ENCODE measurements around the gene RAP1GAP. TPM values are rescaled to one million over a fixed set of nuclear protein-coding genes. Genes with fewer than 3 reads are reported as not detected.

The RAP1GAP gene
- polyA plus RNA-seq, 1 donor from 2014 or later, result 9.8 TPM

GRCh38 chr1:21565285-21565684 is 103.9 kb downstream of the RAP1GAP start:
- no peak overlapping the region for H3K27ac ChIP-seq (ENCODE audit: low read length)
- H3K79me2 ChIP-seq (replicated peaks; ENCODE audit: insufficient read depth, low read length), result no peaks in the 10 kb centered on the region
- no peaks in the 10 kb centered on the region for H3K36me3 ChIP-seq (ENCODE audit: insufficient read depth, low read length)
- H3F3A ChIP-seq (ENCODE audit: insufficient read depth, low read length, poor library complexity, severe bottlenecking), result no peaks in the 10 kb centered on the region
- no peak overlapping the region for H2AFZ ChIP-seq (ENCODE audit: low read depth, low read length)
- no peak overlapping the region for H3K4me3 ChIP-seq (ENCODE audit: low read length)
- no peaks in the 10 kb centered on the region for H3K9me2 ChIP-seq (ENCODE audit: insufficient read depth, low read length)
- H3K4me2 ChIP-seq (ENCODE audit: low read length), result no peak overlapping the region
- H3K9ac ChIP-seq (ENCODE audit: low read length), result no peak overlapping the region
- TF ChIP-seq SMC3 (conservative IDR thresholded peaks at IDR 0.05; ENCODE audit: poor library complexity) (no peak), TAF1 (IDR thresholded peaks at IDR 0.05; ENCODE audit: low read depth) (no peak), CTCF (IDR thresholded peaks at IDR 0.05; ENCODE audit: poor library complexity, severe bottlenecking) (no peak), EP300 (conservative IDR thresholded peaks at IDR 0.05; ENCODE audit: poor library complexity, severe bottlenecking) (no peak), RAD21 (conservative IDR thresholded peaks at IDR 0.05) (no peak), EZH2 (IDR thresholded peaks at IDR 0.05; ENCODE audit: borderline replicate concordance, insufficient read depth, low read length, poor library complexity, severe bottlenecking) (no peak), POLR2AphosphoS5 (IDR thresholded peaks at IDR 0.05) (no peak), REST (IDR thresholded peaks at IDR 0.05; ENCODE audit: borderline replicate concordance) (no peak), MXI1 (conservative IDR thresholded peaks at IDR 0.05; ENCODE audit: poor library complexity, severe bottlenecking) (no peak)
- H3K27me3 ChIP-seq (ENCODE audit: insufficient read depth, low read depth, low read length), result no peaks in the 10 kb centered on the region
- no peaks in the 10 kb centered on the region for H4K20me1 ChIP-seq (ENCODE audit: insufficient read depth)
- no peaks in the 10 kb centered on the region for H3K9me3 ChIP-seq (ENCODE audit: low read length)

- H3K4me2 ChIP-seq (ENCODE audit: low read length), result no peak overlapping the region
- H2AFZ ChIP-seq (ENCODE audit: low read depth, low read length), result no peak overlapping the region
- H4K20me1 ChIP-seq (ENCODE audit: insufficient read depth), result no peaks in the 10 kb centered on the region
Measured at GRCh38 chr1:21564521-21565095, 104.5 kb downstream of the RAP1GAP start.

More at GRCh38 chr1:21564521-21565095, 104.5 kb downstream of the RAP1GAP start:
- H3K9me2 ChIP-seq (ENCODE audit: insufficient read depth, low read length), result no peaks in the 10 kb centered on the region
- no peak overlapping the region for H3K27ac ChIP-seq (ENCODE audit: low read length)
- H3K79me2 ChIP-seq (replicated peaks; ENCODE audit: insufficient read depth, low read length), result no peaks in the 10 kb centered on the region
- no peak overlapping the region for H3K9ac ChIP-seq (ENCODE audit: low read length)
- TF ChIP-seq SMC3 (conservative IDR thresholded peaks at IDR 0.05; ENCODE audit: poor library complexity) (no peak), EZH2 (IDR thresholded peaks at IDR 0.05; ENCODE audit: borderline replicate concordance, insufficient read depth, low read length, poor library complexity, severe bottlenecking) (no peak), CTCF (IDR thresholded peaks at IDR 0.05; ENCODE audit: poor library complexity, severe bottlenecking) (no peak), POLR2AphosphoS5 (IDR thresholded peaks at IDR 0.05) (no peak), TAF1 (IDR thresholded peaks at IDR 0.05; ENCODE audit: low read depth) (no peak), RAD21 (conservative IDR thresholded peaks at IDR 0.05) (no peak), EP300 (conservative IDR thresholded peaks at IDR 0.05; ENCODE audit: poor library complexity, severe bottlenecking) (no peak), MXI1 (conservative IDR thresholded peaks at IDR 0.05; ENCODE audit: poor library complexity, severe bottlenecking) (no peak), REST (IDR thresholded peaks at IDR 0.05; ENCODE audit: borderline replicate concordance) (no peak)
- no peak overlapping the region for H3K4me3 ChIP-seq (ENCODE audit: low read length)
- no peaks in the 10 kb centered on the region for H3K36me3 ChIP-seq (ENCODE audit: insufficient read depth, low read length)
- no peaks in the 10 kb centered on the region for H3K9me3 ChIP-seq (ENCODE audit: low read length)
- H3K27me3 ChIP-seq (ENCODE audit: insufficient read depth, low read depth, low read length), result no peaks in the 10 kb centered on the region
- H3F3A ChIP-seq (ENCODE audit: insufficient read depth, low read length, poor library complexity, severe bottlenecking), result no peaks in the 10 kb centered on the region

Measured in neural cell (in vitro differentiated cells).